ENCODE data around the gene MTHFS. TPM values are rescaled to one million over a fixed set of nuclear protein-coding genes. Genes with fewer than 3 reads are reported as not detected.

Gene MTHFS
- total RNA-seq, 1 experiment from 2014 or later, result 27.1 TPM

GRCh38 chr15:79853492-79854328, 43.1 kb downstream of the MTHFS start:
- Histone ChIP-seq H3K27me3 (ENCODE audit: insufficient read depth, low read depth) (no peaks in the 10 kb centered on the region), H3K4me3 (no peak overlapping the region), H2AFZ (no peak overlapping the region), H3K36me3 (ENCODE audit: low read depth) (peaks cover 6% of the 10 kb centered on the region; the same call in 1 of the 2 replicates), H3K79me2 (ENCODE audit: low read depth) (no peaks in the 10 kb centered on the region; the same call in 1 of the 2 replicates), H3K4me2 (no peak overlapping the region), H3K4me1 (replicated peaks; ENCODE audit: insufficient read depth) (no peaks in the 10 kb centered on the region), H4K20me1 (ENCODE audit: insufficient read depth) (peaks cover 5% of the 10 kb centered on the region; the same call in 1 of the 2 replicates), H3K27ac (no peak overlapping the region), H3K9me3 (ENCODE audit: insufficient read depth, low read depth) (no peaks in the 10 kb centered on the region), H3K9me2 (ENCODE audit: insufficient read depth) (no peaks in the 10 kb centered on the region), H3F3A (ENCODE audit: insufficient read depth, low read depth) (no peaks in the 10 kb centered on the region)
- CTCF ChIA-PET, result interaction anchor here (0.6 to 1.0 kb wide), 4 partner anchors 10 to 514 kb away, joined by 3 to 4 read pairs (median 3); no protein-coding TSS in a partner anchor
- TF ChIP-seq EZH2 (IDR thresholded peaks at IDR 0.05; ENCODE audit: low read depth), result no peak
- peak; percentile 83 for TF ChIP-seq CTCF (conservative IDR thresholded peaks at IDR 0.05)
- intact Hi-C loops (cut with micrococcal nuclease; ENCODE audit: unreplicated experiment), result loop anchor here (1.0 to 10.0 kb wide), 4 partner anchors 257 to 509 kb away; no protein-coding TSS in a partner anchor
- no TSS peak for BruUV-seq (replicated peaks)
- POLR2A ChIA-PET (ENCODE audit: unreplicated experiment), result interaction anchor here (0.5 kb wide), 1 partner anchor 602 kb away, joined by 4 read pairs; no protein-coding TSS in a partner anchor
- peak; percentile 45 to 53 for DNase-seq

GRCh38 chr15:79849789-79850188, 47.0 kb downstream of the MTHFS start:
- no peaks in the 10 kb centered on the region for H3F3A ChIP-seq (ENCODE audit: insufficient read depth, low read depth)
- no peak overlapping the region for H3K27ac ChIP-seq
- no peaks in the 10 kb centered on the region for H3K9me3 ChIP-seq (ENCODE audit: insufficient read depth, low read depth)
- no peak overlapping the region for H3K4me2 ChIP-seq
- H3K27me3 ChIP-seq (ENCODE audit: insufficient read depth, low read depth), result no peaks in the 10 kb centered on the region
- no peak overlapping the region for H2AFZ ChIP-seq
- H3K36me3 ChIP-seq (ENCODE audit: low read depth), result no peaks in the 10 kb centered on the region; the same call in 1 of the 2 replicates
- H4K20me1 ChIP-seq (ENCODE audit: insufficient read depth), result peaks cover 5% of the 10 kb centered on the region; the same call in 1 of the 2 replicates
- BruUV-seq (replicated peaks), result no TSS peak
- H3K79me2 ChIP-seq (ENCODE audit: low read depth), result no peaks in the 10 kb centered on the region; the same call in 1 of the 2 replicates
- TF ChIP-seq CTCF (conservative IDR thresholded peaks at IDR 0.05) (peak; percentile 50; the same call in 1 of the 2 replicates), EZH2 (IDR thresholded peaks at IDR 0.05; ENCODE audit: low read depth) (no peak)
- no peak for DNase-seq
- CTCF ChIA-PET, result no interaction called here
- H3K4me3 ChIP-seq, result no peak overlapping the region
- H3K9me2 ChIP-seq (ENCODE audit: insufficient read depth), result no peaks in the 10 kb centered on the region
- POLR2A ChIA-PET (ENCODE audit: unreplicated experiment), result interaction anchor here (0.6 kb wide), 1 partner anchor 483 kb away, joined by 8 read pairs; no protein-coding TSS in a partner anchor
- H3K4me1 ChIP-seq (replicated peaks; ENCODE audit: insufficient read depth), result no peaks in the 10 kb centered on the region
- intact Hi-C loops (cut with micrococcal nuclease; ENCODE audit: unreplicated experiment), result loop anchor here (10.0 kb wide), 1 partner anchor 505 kb away; no protein-coding TSS in a partner anchor

GRCh38 chr15:79846539-79846938, 50.3 kb downstream of the MTHFS start:
- Histone ChIP-seq H3K79me2 (ENCODE audit: low read depth) (no peaks in the 10 kb centered on the region), H3K27ac (no peak overlapping the region), H3K9me2 (ENCODE audit: insufficient read depth) (no peaks in the 10 kb centered on the region), H3K36me3 (ENCODE audit: low read depth) (no peaks in the 10 kb centered on the region; the same call in 1 of the 2 replicates), H3K9me3 (ENCODE audit: insufficient read depth, low read depth) (no peaks in the 10 kb centered on the region), H3K4me1 (replicated peaks; ENCODE audit: insufficient read depth) (no peaks in the 10 kb centered on the region), H2AFZ (no peak overlapping the region), H4K20me1 (ENCODE audit: insufficient read depth) (peaks cover 5% of the 10 kb centered on the region; the same call in 1 of the 2 replicates), H3F3A (ENCODE audit: insufficient read depth, low read depth) (no peaks in the 10 kb centered on the region), H3K4me2 (no peak overlapping the region), H3K27me3 (ENCODE audit: insufficient read depth, low read depth) (no peaks in the 10 kb centered on the region), H3K4me3 (no peak overlapping the region)
- ChIA-PET POLR2A (ENCODE audit: unreplicated experiment) (no interaction called here), CTCF (no interaction called here)
- DNase-seq, result no peak
- intact Hi-C loops (cut with micrococcal nuclease; ENCODE audit: unreplicated experiment), result no loop called here
- TF ChIP-seq CTCF (conservative IDR thresholded peaks at IDR 0.05) (no peak), EZH2 (IDR thresholded peaks at IDR 0.05; ENCODE audit: low read depth) (no peak)
- no TSS peak for BruUV-seq (replicated peaks)

Data from PC-9 (cell line).